K562 (cell line): ENCODE results near the gene SHROOM3. TPM values are rescaled to one million over a fixed set of nuclear protein-coding genes. Genes with fewer than 3 reads are reported as not detected.
A peak's percentile ranks its signal among the peaks of the same experiment; 100 is the strongest.

Experiments used
- CBFA2T3 ChIP-seq: fragments of 450-650 bp; IDR thresholded peaks from 2 replicates; pipeline ENCODE4 v1.6.1; 2017
- CHAMP1 ChIP-seq: fragments of 450-650 bp; IDR thresholded peaks from 2 replicates; pipeline ENCODE4 v1.6.1; 2016; ENCODE audit warnings: mild to moderate bottlenecking
- COPS2 ChIP-seq: fragments of 450-650 bp; conservative IDR thresholded peaks from 2 replicates; pipeline ENCODE4 v1.6.1; 2016; ENCODE audit warnings: mild to moderate bottlenecking, moderate library complexity
- EZH2 ChIP-seq: IDR thresholded peaks from 2 replicates; pipeline ENCODE4 v1.6.1; 2012; ENCODE audit warnings: low read depth, mild to moderate bottlenecking, inconsistent platforms, low read length, borderline replicate concordance
- ID3 ChIP-seq, 2 experiments: fragments of 250-450 bp in 1 of 2; fragments of 450-650 bp in 1 of 2; sonication (Bioruptor Pico) in 1 of 2; IDR thresholded peaks; 2 replicates each; pipeline versions ENCODE4 v1.6.1 to v1.8.0; 2016 to 2021; ENCODE audit warnings: mild to moderate bottlenecking in 2 of 2, moderate library complexity in 2 of 2, missing compliant biosample characterization in 1 of 2, missing genetic modification characterization in 1 of 2
- MCM5 ChIP-seq: fragments of 450-650 bp; IDR thresholded peaks from 2 replicates; pipeline ENCODE4 v1.6.1; 2016; ENCODE audit warnings: low read depth
- NRF1 ChIP-seq, 2 experiments: fragments of 450-650 bp; IDR thresholded peaks in 1 of 2; conservative IDR thresholded peaks in 1 of 2; 2 replicates each; pipeline ENCODE4 v1.6.1; 2014; ENCODE audit warnings: mild to moderate bottlenecking in 2 of 2
- PKNOX1 ChIP-seq: fragments of 450-650 bp; IDR thresholded peaks from 2 replicates; pipeline ENCODE4 v1.6.1; 2016
- SMARCC2 ChIP-seq: fragments of 450-650 bp; IDR thresholded peaks from 2 replicates; pipeline ENCODE4 v1.6.1; 2017; ENCODE audit warnings: antibody characterized with exemption, moderate library complexity, mild to moderate bottlenecking, low read depth
- ZNF133 ChIP-seq: fragments of 250-450 bp; sonication (Bioruptor Pico); IDR thresholded peaks from 2 replicates; pipeline ENCODE4 v1.4.0; 2020; ENCODE audit warnings: mild to moderate bottlenecking
- polyA plus RNA-seq, 8 experiments: library from polyadenylated mRNA; depleted of rRNA in 4 of 8; stranded (reverse) in 5 of 8; unstranded in 3 of 8; fragments of >200 nt; fragmentation: Nextera tagmentation in 2 of 8; fragmentation: Illumina TruSeq in 1 of 8; extraction: Ambion mirVana in 2 of 8; extraction: Trizol in 1 of 8; gene quantifications; 2 replicates each; pipeline versions ENCODE4 v1.2.1 to v1.2.3, GENCODE V29; 2011 to 2014; ENCODE audit warnings: inconsistent platforms in 1 of 8, missing spikeins in 1 of 8
- total RNA-seq, 7 experiments: library from RNA; depleted of rRNA in 6 of 7; stranded (reverse); fragments of >200 nt in 6 of 7; fragmentation: Illumina TruSeq in 2 of 7; extraction: Trizol in 2 of 7; gene quantifications; 2 replicates each; pipeline versions ENCODE4 v1.2.1 to v1.2.3, GENCODE V29; 2011 to 2021; ENCODE audit warnings: low replicate concordance in 1 of 7
- TF ChIP-seq, protein P1 (sequence below), 2 experiments: IDR thresholded peaks; 2 replicates each; pipeline ENCODE4 v1.6.1; 2012; ENCODE audit warnings: improper control_type of control experiment in 2 of 2, low read depth in 2 of 2, low read length in 2 of 2, borderline replicate concordance in 1 of 2
- TF ChIP-seq, protein P2 (sequence below), 2 experiments: IDR thresholded peaks; 2 replicates each; pipeline ENCODE4 v1.6.1; 2011; ENCODE audit warnings: borderline replicate concordance in 1 of 2, control low read depth in 1 of 2, low read depth in 1 of 2, low read length in 1 of 2, mild to moderate bottlenecking in 1 of 2, mixed read lengths in 1 of 2, moderate library complexity in 1 of 2; ENCODE audit not compliant: insufficient read depth in 1 of 2, insufficient read length in 1 of 2, poor library complexity in 1 of 2, severe bottlenecking in 1 of 2; ENCODE audit errors: extremely low read depth in 1 of 2
- TF ChIP-seq, protein P3 (sequence below), 2 experiments: fragments of 450-650 bp; IDR thresholded peaks; 2 replicates each; pipeline ENCODE4 v1.6.1; 2016
- TF ChIP-seq, protein P4 (sequence below): sonication (generic); formaldehyde crosslinking; IDR thresholded peaks from 2 replicates; pipeline ENCODE4 v1.8.0; 2022; ENCODE audit warnings: missing genetic modification reagents, mild to moderate bottlenecking, borderline replicate concordance

Gene SHROOM3
- total and polyA plus RNA-seq, 9 of the 15 experiments (the other 6 are each of a cell fraction or from before 2014, with no cell fraction given) = 0.01 to 0.07 TPM; not detected in 7

DNA sequence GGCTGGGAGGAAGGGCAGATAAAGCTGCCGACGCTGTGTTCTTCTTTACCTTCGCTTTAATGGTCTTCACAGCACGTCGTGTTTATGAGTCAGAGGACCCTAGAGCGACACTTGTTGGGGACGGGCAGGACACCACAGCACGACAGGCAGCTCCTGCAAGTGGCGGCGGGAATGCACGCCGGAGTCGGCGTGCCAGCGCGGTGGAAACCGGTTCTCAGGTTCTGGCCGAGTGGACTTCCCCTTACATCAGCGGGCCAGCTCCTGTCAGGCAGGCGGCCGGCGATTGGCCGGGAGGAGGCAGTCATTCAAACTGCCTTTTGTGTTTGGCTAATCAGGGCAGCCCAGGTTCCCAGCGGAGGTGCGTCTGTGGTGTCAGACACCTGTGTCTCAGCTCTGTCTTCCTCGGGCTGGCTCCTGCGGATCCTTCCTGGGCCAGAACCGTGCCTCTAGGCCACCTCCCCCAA lies 150.9 kb downstream of the SHROOM3 start (continued):
- TF ChIP-seq COPS2 = no peak
- TF ChIP-seq CHAMP1 = no peak
- TF ChIP-seq, protein P1, sequence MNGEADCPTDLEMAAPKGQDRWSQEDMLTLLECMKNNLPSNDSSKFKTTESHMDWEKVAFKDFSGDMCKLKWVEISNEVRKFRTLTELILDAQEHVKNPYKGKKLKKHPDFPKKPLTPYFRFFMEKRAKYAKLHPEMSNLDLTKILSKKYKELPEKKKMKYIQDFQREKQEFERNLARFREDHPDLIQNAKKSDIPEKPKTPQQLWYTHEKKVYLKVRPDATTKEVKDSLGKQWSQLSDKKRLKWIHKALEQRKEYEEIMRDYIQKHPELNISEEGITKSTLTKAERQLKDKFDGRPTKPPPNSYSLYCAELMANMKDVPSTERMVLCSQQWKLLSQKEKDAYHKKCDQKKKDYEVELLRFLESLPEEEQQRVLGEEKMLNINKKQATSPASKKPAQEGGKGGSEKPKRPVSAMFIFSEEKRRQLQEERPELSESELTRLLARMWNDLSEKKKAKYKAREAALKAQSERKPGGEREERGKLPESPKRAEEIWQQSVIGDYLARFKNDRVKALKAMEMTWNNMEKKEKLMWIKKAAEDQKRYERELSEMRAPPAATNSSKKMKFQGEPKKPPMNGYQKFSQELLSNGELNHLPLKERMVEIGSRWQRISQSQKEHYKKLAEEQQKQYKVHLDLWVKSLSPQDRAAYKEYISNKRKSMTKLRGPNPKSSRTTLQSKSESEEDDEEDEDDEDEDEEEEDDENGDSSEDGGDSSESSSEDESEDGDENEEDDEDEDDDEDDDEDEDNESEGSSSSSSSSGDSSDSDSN (IDR thresholded peaks at IDR 0.05; ENCODE audit: borderline replicate concordance in 1 of 2, low read depth in 2 of 2, low read length in 2 of 2) = no peak
- no peak for TF ChIP-seq SMARCC2
- peak; percentile 64 for TF ChIP-seq PKNOX1
- TF ChIP-seq, protein P2, sequence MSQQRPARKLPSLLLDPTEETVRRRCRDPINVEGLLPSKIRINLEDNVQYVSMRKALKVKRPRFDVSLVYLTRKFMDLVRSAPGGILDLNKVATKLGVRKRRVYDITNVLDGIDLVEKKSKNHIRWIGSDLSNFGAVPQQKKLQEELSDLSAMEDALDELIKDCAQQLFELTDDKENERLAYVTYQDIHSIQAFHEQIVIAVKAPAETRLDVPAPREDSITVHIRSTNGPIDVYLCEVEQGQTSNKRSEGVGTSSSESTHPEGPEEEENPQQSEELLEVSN (IDR thresholded peaks at IDR 0.05; ENCODE audit: borderline replicate concordance in 1 of 2, extremely low read depth in 1 of 2, insufficient read depth in 1 of 2, insufficient read length in 1 of 2, low read depth in 1 of 2, low read length in 1 of 2, poor library complexity in 1 of 2, severe bottlenecking in 1 of 2) = peak in 1 of 2 experiments; percentile 23
- TF ChIP-seq CBFA2T3 = no peak
- no peak for TF ChIP-seq MCM5
- TF ChIP-seq ID3 (CRISPR knock-in tag; IDR thresholded peaks at IDR 0.05) = no peak
- no peak for TF ChIP-seq ID3 (tag; IDR thresholded peaks at IDR 0.05)
- TF ChIP-seq, protein P3, sequence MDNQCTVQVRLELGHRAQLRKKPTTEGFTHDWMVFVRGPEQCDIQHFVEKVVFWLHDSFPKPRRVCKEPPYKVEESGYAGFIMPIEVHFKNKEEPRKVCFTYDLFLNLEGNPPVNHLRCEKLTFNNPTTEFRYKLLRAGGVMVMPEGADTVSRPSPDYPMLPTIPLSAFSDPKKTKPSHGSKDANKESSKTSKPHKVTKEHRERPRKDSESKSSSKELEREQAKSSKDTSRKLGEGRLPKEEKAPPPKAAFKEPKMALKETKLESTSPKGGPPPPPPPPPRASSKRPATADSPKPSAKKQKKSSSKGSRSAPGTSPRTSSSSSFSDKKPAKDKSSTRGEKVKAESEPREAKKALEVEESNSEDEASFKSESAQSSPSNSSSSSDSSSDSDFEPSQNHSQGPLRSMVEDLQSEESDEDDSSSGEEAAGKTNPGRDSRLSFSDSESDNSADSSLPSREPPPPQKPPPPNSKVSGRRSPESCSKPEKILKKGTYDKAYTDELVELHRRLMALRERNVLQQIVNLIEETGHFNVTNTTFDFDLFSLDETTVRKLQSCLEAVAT (IDR thresholded peaks at IDR 0.05) = no peak
- TF ChIP-seq, protein P4, sequence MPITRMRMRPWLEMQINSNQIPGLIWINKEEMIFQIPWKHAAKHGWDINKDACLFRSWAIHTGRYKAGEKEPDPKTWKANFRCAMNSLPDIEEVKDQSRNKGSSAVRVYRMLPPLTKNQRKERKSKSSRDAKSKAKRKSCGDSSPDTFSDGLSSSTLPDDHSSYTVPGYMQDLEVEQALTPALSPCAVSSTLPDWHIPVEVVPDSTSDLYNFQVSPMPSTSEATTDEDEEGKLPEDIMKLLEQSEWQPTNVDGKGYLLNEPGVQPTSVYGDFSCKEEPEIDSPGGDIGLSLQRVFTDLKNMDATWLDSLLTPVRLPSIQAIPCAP = no peak
- 0 out of 2 replicates have a peak, but pooled peaks have one; percentile 19 for TF ChIP-seq EZH2
- TF ChIP-seq NRF1 (conservative IDR thresholded peaks at IDR 0.05 in 1 of 2, IDR thresholded peaks at IDR 0.05 in 1 of 2) = peak in 1 of 2 experiments; percentile 13; a peak in 1 of 4 replicates
- no peak for TF ChIP-seq ZNF133
